B cell (primary cell): ENCODE measurements around the gene FAM184B. TPM values are rescaled to one million over a fixed set of nuclear protein-coding genes. Genes with fewer than 3 reads are reported as not detected.
A peak's percentile ranks its signal among the peaks of the same experiment; 100 is the strongest.

Experiments
- ATAC-seq: fragments of 200-7000 bp; cut with Tn5 transposase; one replicate; pipeline ENCODE4 v1.10.0; 2021; ENCODE audit warnings: low read depth, mild to moderate bottlenecking, moderate number of reproducible peaks, moderate library complexity
- CTCF ChIA-PET: fragments of 350-600 bp; sonication (Branson Sonifier 250); formaldehyde crosslinking; loops from one replicate; lab custom pipeline; 2021; ENCODE audit warnings: antibody characterized with exemption, inconsistent platforms; lab: Charles Lee
- POLR2A ChIA-PET: fragments of 350-600 bp; sonication (Branson Sonifier 250); formaldehyde crosslinking; loops from one replicate; lab custom pipeline; 2021; ENCODE audit warnings: antibody characterized with exemption; lab: Charles Lee
- DNase-seq: peaks from one replicate; pipeline ENCODE4 v3.0.0; 2013
- H2AFZ ChIP-seq: 2 replicates; pipeline ENCODE4 v1.6.1; 2012; ENCODE audit warnings: mild to moderate bottlenecking, low read depth, low read length; ENCODE audit not compliant: insufficient read depth, poor library complexity, severe bottlenecking
- H3K27ac ChIP-seq, 2 donors: 1 replicate in 1 of 2; 2 replicates in 1 of 2; pipeline ENCODE4 v1.5.1; 2012 to 2013; ENCODE audit warnings: low read length in 2 of 2, mild to moderate bottlenecking in 2 of 2, moderate library complexity in 1 of 2
- H3K27me3 ChIP-seq, 4 experiments: fragments of 200-600 bp in 1 of 4; sonication (generic) in 1 of 4; replicated peaks in 1 of 4; 1 replicate in 2 of 4; 2 replicates in 2 of 4; pipeline versions ENCODE4 v1.6.1 to v1.7.0; 2013 to 2016; ENCODE audit warnings: low read length in 3 of 4, mild to moderate bottlenecking in 2 of 4, mixed read lengths in 1 of 4, moderate library complexity in 1 of 4; ENCODE audit not compliant: insufficient read depth in 4 of 4, control insufficient read depth in 3 of 4; ENCODE audit errors: control extremely low read depth in 1 of 4
- H3K36me3 ChIP-seq, 2 experiments: replicated peaks in 1 of 2; 1 replicate in 1 of 2; 2 replicates in 1 of 2; pipeline versions ENCODE4 v1.6.1 to v1.7.1; 2013; ENCODE audit warnings: low read length in 1 of 2; ENCODE audit not compliant: insufficient read depth in 2 of 2, control insufficient read depth in 1 of 2; ENCODE audit errors: control extremely low read depth in 1 of 2, extremely low read depth in 1 of 2
- H3K4me1 ChIP-seq, 2 donors: fragments of 200-600 bp in 1 of 2; sonication (generic) in 1 of 2; 1 replicate in 1 of 2; 2 replicates in 1 of 2; pipeline versions ENCODE4 v1.5.1 to v1.6.1; 2013 to 2017; ENCODE audit warnings: low read length in 2 of 2; ENCODE audit not compliant: control insufficient read depth in 2 of 2, insufficient read depth in 2 of 2
- H3K4me2 ChIP-seq: replicated peaks from 2 replicates; pipeline ENCODE3; 2012; ENCODE audit warnings: mild to moderate bottlenecking, low read depth, low read length; ENCODE audit not compliant: poor library complexity, severe bottlenecking
- H3K4me3 ChIP-seq, 5 experiments: fragments of 200-600 bp in 1 of 5; sonication (generic) in 1 of 5; 1 replicate in 3 of 5; 2 replicates in 2 of 5; pipeline versions ENCODE4 v1.5.1 to v1.7.0; 2011 to 2016; ENCODE audit warnings: low read length in 4 of 5, mild to moderate bottlenecking in 4 of 5, low read depth in 2 of 5, control low read depth in 1 of 5, moderate library complexity in 1 of 5; ENCODE audit not compliant: insufficient read depth in 1 of 5; ENCODE audit errors: control extremely low read depth in 1 of 5, extremely low read depth in 1 of 5
- H3K79me2 ChIP-seq: fragments of 200-600 bp; sonication (generic); one replicate; pipeline ENCODE4 v1.6.0; 2016; ENCODE audit warnings: low read length; ENCODE audit not compliant: control insufficient read depth, insufficient read depth
- H3K9ac ChIP-seq: fragments of 200-600 bp; sonication (generic); 2 replicates; pipeline ENCODE4 v1.6.1; 2017; ENCODE audit warnings: mild to moderate bottlenecking, low read length, moderate library complexity
- H3K9me3 ChIP-seq, 3 donors: one replicate each; pipeline versions ENCODE4 v1.6.1 to v1.7.1; 2013; ENCODE audit warnings: low read length in 2 of 3; ENCODE audit not compliant: control insufficient read depth in 2 of 3, insufficient read depth in 1 of 3; ENCODE audit errors: control extremely low read depth in 1 of 3
- H4K20me1 ChIP-seq: 2 replicates; pipeline ENCODE4 v1.6.0; 2012; ENCODE audit warnings: mild to moderate bottlenecking, low read length; ENCODE audit not compliant: insufficient read depth, control insufficient read depth, poor library complexity, severe bottlenecking
- H3K27ac Mint-ChIP-seq: one replicate; pipeline ENCODE4 v1.8.0; 2021; ENCODE audit warnings: mixed read lengths
- H3K27me3 Mint-ChIP-seq: one replicate; pipeline ENCODE4 v1.8.0; 2021; ENCODE audit warnings: mixed read lengths
- H3K4me1 Mint-ChIP-seq: one replicate; pipeline ENCODE4 v1.8.0; 2021; ENCODE audit warnings: mixed read lengths
- H3K4me3 Mint-ChIP-seq: one replicate; pipeline ENCODE4 v1.8.0; 2021; ENCODE audit warnings: mixed read lengths
- H3K9me3 Mint-ChIP-seq: one replicate; pipeline ENCODE4 v1.8.0; 2022; ENCODE audit warnings: mixed read lengths; ENCODE audit not compliant: insufficient read depth
- CTCF ChIP-seq: fragments of 200-600 bp; IDR thresholded peaks from one replicate; pipeline ENCODE4 v1.8.0; 2022; ENCODE audit warnings: antibody characterized with exemption, mild to moderate bottlenecking
- EZH2 ChIP-seq: IDR thresholded peaks from 2 replicates; pipeline ENCODE4 v1.6.1; 2012; ENCODE audit warnings: borderline replicate concordance, low read depth, mild to moderate bottlenecking, moderate library complexity, low read length; ENCODE audit not compliant: insufficient read depth, poor library complexity, severe bottlenecking
- WGBS: methylation state at CpG from one replicate; pipeline ENCODE4 v1.1.5; 2013; ENCODE audit warnings: missing lambda C conversion rate; ENCODE audit not compliant: insufficient coverage; 5-methylcytosine and 5-hydroxymethylcytosine counted together
- intact Hi-C: fragments of 100-400 bp; cut with micrococcal nuclease; formaldehyde crosslinking; loops from one replicate; pipeline ENCODE4 v1.10.0; 2022
- polyA plus RNA-seq: library from polyadenylated mRNA; depleted of rRNA; stranded (reverse); fragments of >200 nt; gene quantifications from 2 replicates; pipeline ENCODE4 v1.2.3, GENCODE V29; 2012
- total RNA-seq, 2 donors: library from RNA; stranded (reverse); fragments of 120-200 nt in 1 of 2; gene quantifications; 1 replicate in 1 of 2; 2 replicates in 1 of 2; pipeline versions ENCODE4 v1.2.3 to v1.2.4, GENCODE V29; 2013 to 2022

The FAM184B gene
- total and polyA plus RNA-seq, 2 donors (not counting 1 experiment from before 2014, with no cell fraction given), result not detected

- Histone ChIP-seq H3K27ac (no peak overlapping the region), H3K9ac (no peak overlapping the region), H3K79me2 (peaks cover 75% of the 10 kb centered on the region), H3K27me3 (no peaks in the 10 kb centered on the region), H3K4me3 (no peak overlapping the region), H4K20me1 (peaks cover 53% of the 10 kb centered on the region), H3K4me1 (peaks cover 16 to 35% of the 10 kb centered on the region in 2 donors), H3K9me3 (no peaks in the 10 kb centered on the region), H3K36me3 (peaks cover 0 to 37% of the 10 kb centered on the region in 2 experiments), H2AFZ (no peak overlapping the region), H3K4me2 (peak overlapping the region; percentile 85)
- ChIA-PET POLR2A (no interaction called here), CTCF (no interaction called here)
- peaks cover 46% of the 10 kb centered on the region for H3K4me1 Mint-ChIP-seq
- peak overlapping the region; percentile 84 for H3K4me3 Mint-ChIP-seq
- 65% methylated on average over 5 of the region's 5 CpGs for WGBS
- ATAC-seq (no peak), DNase-seq (no peak)
- peak overlapping the region; percentile 75 for H3K27ac Mint-ChIP-seq
- no peaks in the 10 kb centered on the region for H3K9me3 Mint-ChIP-seq
- H3K27me3 Mint-ChIP-seq, result no peaks in the 10 kb centered on the region
- intact Hi-C loops, result no loop called here
- TF ChIP-seq CTCF, result no peak
- TF ChIP-seq EZH2, result no peak
These were observed 165.1 kb downstream of the FAM184B start for GRCh38 chr4:17616283-17616682.
